ENCODE data around the gene PCSK2.

Gene PCSK2

DNA sequence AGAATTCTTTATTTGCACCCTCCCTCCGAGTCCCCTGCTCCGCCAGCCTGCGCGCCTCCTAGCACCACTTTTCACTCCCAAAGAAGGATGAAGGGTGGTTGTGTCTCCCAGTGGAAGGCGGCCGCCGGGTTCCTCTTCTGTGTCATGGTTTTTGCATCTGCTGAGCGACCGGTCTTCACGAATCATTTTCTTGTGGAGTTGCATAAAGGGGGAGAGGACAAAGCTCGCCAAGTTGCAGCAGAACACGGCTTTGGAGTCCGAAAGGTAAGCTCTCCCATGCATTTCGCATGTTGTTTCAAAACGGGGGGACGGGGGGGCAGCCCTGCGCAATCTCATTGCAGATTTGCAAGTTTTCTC is 357 bp downstream of the PCSK2 start:
- peaks cover 1% of the 10 kb centered on the region for H3K4me1 Mint-ChIP-seq (ENCODE audit: low read depth)
- H3K36me3 Mint-ChIP-seq (ENCODE audit: low read depth) = no peaks in the 10 kb centered on the region
- no peak for DNase-seq
- no peak overlapping the region for H3K27ac Mint-ChIP-seq
- no peaks in the 10 kb centered on the region for H3K9me3 Mint-ChIP-seq
- no peak overlapping the region for H3K4me3 Mint-ChIP-seq
- peaks cover 70% of the 10 kb centered on the region for H3K27me3 Mint-ChIP-seq

DNA sequence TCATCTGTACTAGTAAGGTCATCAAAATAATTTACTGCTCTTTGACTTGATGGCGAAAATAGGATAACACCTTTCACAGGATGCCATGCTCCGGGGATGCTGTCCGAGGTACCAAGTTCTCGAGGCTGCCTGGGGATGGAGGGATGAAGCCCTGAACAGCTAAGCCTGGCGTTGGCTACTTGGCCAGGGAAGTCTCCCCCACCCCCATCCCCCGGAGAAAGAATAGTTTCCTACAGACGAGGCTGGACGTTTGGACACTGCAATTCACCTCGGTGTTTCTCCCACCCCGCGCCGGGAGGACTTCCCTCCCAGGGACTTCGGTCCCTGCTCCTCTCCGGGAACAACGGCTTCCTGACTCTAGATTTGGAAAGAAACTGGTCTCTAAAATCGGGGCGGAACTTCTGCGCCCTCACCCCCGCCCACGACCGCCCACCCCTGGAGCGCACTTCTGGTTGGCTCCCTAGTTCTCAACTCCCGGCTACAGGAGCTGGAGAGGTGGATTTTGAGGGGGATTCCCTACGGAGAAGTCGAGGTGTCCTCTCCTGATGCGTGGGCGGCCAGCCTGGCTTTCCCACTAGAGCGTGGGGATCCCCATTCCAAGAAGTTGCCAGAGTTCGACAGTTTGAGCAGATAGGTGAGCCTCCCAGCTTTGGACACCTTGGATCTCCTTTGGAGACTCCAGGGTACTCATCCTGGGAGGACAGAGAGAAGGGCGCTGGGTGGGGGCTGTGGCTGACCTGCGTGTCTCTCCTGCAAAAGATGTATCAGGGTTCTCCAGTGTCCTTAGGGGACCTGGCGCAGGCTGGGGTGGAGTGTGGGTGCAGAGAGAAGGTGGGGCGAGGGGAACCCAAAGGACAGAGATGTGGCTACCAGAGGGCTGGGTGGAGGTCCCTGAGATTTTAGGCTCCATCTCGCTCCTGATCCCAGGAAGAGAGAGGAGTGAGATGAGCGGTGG is 1.1 kb downstream of the PCSK2 start:
- peaks cover 66% of the 10 kb centered on the region for H3K27me3 Mint-ChIP-seq
- no peaks in the 10 kb centered on the region for H3K36me3 Mint-ChIP-seq (ENCODE audit: low read depth)
- no peak for DNase-seq
- no peak overlapping the region for H3K27ac Mint-ChIP-seq
- H3K4me1 Mint-ChIP-seq (ENCODE audit: low read depth) = peaks cover 1% of the 10 kb centered on the region
- H3K9me3 Mint-ChIP-seq = no peaks in the 10 kb centered on the region
- H3K4me3 Mint-ChIP-seq = no peak overlapping the region

DNA sequence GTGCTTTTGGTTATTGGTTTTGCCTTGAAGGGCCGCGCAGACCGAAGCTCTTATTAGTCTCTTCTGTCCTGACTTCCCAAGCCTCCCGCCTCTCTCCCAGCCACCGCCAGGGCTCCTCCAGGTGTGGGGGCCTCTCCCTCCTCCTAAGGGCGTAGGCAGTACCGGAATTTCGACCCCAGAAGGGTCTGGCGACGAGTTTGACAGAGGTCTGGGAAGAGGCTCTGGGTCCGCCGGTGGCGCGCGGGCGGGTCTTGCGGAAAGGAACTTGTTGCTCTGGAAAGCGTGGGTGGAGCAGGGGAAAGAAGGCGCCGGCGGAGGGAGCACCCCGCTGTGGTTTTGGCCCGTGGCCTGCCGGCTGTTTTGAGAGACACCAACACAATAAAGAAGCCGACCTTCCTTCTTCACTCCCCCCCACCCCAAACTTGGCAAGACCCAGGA is 1.8 kb downstream of the PCSK2 start:
- peaks cover 62% of the 10 kb centered on the region for H3K27me3 Mint-ChIP-seq
- no peak for DNase-seq
- peaks cover 1% of the 10 kb centered on the region for H3K4me1 Mint-ChIP-seq (ENCODE audit: low read depth)
- no peak overlapping the region for H3K27ac Mint-ChIP-seq
- no peaks in the 10 kb centered on the region for H3K9me3 Mint-ChIP-seq
- no peaks in the 10 kb centered on the region for H3K36me3 Mint-ChIP-seq (ENCODE audit: low read depth)
- no peak overlapping the region for H3K4me3 Mint-ChIP-seq

DNA sequence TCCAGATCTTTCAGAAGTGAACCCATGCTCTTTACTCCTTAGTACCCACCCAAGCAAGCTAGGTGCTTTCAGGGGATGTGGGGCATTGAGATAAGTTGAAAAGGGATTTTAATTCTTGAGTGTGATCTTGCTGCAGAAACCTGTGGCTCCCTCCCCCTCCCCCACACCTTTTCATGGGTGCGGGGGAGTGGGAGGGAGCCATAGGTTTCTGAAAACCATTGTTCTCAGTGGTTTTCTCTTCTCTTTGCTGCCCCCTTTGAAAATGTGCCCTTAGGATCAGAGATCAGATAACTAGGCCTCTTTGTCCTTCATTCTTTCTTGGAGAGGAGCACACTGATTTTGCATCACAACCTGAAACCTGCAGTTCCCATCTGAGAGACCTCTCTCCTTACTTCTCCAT is 2.4 kb downstream of the PCSK2 start:
- peaks cover 55% of the 10 kb centered on the region for H3K27me3 Mint-ChIP-seq
- no peaks in the 10 kb centered on the region for H3K36me3 Mint-ChIP-seq (ENCODE audit: low read depth)
- no peaks in the 10 kb centered on the region for H3K9me3 Mint-ChIP-seq
- H3K4me3 Mint-ChIP-seq = no peak overlapping the region
- H3K4me1 Mint-ChIP-seq (ENCODE audit: low read depth) = peaks cover 1% of the 10 kb centered on the region
- H3K27ac Mint-ChIP-seq = no peak overlapping the region
- no peak for DNase-seq

DNA sequence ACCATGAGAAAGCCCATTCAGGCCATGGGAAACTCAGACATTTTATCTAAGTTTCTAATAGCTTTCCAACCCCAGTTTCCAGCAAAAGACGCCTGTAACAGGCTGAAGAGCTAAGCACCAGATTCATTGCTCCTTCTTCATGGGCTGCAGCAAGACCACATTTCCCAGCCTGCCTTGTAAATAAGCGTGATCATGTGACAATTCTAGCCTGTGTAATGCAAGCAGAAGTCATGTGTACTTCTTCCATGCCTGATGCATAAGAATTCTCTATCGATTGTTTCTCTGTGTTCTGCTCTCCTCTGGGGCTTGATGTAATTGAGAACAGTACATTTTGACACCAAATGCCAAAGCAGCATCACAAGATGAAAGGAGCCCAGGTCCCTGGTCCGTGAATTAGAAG is 6.8 kb downstream of the PCSK2 start:
- no peak overlapping the region for H3K4me3 Mint-ChIP-seq
- peaks cover 13% of the 10 kb centered on the region for H3K27me3 Mint-ChIP-seq
- H3K4me1 Mint-ChIP-seq (ENCODE audit: low read depth) = no peaks in the 10 kb centered on the region
- H3K9me3 Mint-ChIP-seq = no peaks in the 10 kb centered on the region
- no peak for DNase-seq
- H3K27ac Mint-ChIP-seq = no peak overlapping the region
- H3K36me3 Mint-ChIP-seq (ENCODE audit: low read depth) = no peaks in the 10 kb centered on the region

DNA sequence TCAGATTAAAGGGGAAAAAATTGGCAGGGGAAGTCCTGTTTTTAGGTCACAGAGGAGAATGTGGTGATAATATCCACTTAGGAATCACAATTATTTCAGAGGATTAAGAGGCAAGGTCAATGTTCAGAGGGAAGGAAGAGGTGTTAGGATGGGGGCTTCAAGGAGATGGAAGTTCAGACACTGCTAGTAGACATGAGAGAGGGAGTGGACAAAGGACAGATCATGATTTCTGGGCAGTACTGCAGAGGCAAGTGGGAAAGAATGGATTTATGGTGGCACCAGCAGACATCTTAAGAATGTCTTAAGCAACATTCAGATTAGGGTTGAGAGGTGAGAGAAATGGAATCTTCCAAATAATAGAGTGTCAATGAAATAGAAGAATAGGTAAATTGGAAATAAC is 9.9 kb downstream of the PCSK2 start:
- H3K27ac Mint-ChIP-seq = no peak overlapping the region
- no peaks in the 10 kb centered on the region for H3K27me3 Mint-ChIP-seq
- H3K4me3 Mint-ChIP-seq = no peak overlapping the region
- H3K9me3 Mint-ChIP-seq = no peaks in the 10 kb centered on the region
- no peaks in the 10 kb centered on the region for H3K36me3 Mint-ChIP-seq (ENCODE audit: low read depth)
- DNase-seq = no peak
- H3K4me1 Mint-ChIP-seq (ENCODE audit: low read depth) = no peaks in the 10 kb centered on the region

DNA sequence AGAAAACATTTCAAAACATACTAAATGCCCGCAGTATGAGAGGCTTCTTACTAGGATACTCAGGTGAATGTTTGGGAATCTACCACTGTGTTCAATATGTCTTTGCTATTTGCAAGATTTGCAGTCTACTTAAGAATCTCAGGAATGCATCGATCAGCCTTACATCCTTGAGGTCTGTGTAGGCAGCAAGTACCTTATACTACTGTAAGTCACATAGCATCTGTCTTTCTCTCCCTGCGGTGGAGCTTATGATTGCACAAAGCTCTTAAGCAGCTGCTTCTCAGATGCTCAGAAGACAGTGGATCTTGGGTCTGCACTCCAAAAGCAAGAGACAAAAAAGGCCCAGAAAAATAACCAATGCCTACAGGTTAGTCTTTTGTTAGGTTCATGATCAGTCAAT is 21.4 kb downstream of the PCSK2 start:
- Mint-ChIP-seq H3K4me3 (no peak overlapping the region), H3K9me3 (peaks cover 2% of the 10 kb centered on the region), H3K36me3 (ENCODE audit: low read depth) (no peaks in the 10 kb centered on the region), H3K27ac (no peak overlapping the region), H3K4me1 (ENCODE audit: low read depth) (no peaks in the 10 kb centered on the region), H3K27me3 (no peaks in the 10 kb centered on the region)
- DNase-seq = no peak

DNA sequence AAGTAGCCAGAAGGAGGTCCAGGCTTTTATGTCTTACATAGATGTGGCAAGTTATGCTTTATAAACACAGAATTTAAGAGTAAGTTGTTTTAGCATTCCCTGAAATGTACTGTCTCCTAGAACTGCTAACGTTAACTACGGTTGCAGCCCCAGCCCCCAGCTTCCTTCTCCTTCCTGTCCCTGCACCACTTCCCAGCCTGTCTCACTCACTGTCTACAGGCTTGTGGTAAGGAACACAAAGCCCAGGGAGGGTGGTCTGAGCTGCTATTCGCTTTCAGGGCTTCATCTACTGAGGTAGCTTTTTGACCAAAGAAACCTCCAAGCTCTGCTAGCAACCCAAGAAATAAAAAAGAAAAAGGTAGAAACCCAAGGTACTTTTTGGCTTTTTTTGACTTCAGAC is 35.9 kb downstream of the PCSK2 start:
- Mint-ChIP-seq H3K36me3 (ENCODE audit: low read depth) (no peaks in the 10 kb centered on the region), H3K4me3 (no peak overlapping the region), H3K27ac (no peak overlapping the region), H3K9me3 (no peaks in the 10 kb centered on the region), H3K27me3 (no peaks in the 10 kb centered on the region), H3K4me1 (ENCODE audit: low read depth) (no peaks in the 10 kb centered on the region)
- no peak for DNase-seq

DNA sequence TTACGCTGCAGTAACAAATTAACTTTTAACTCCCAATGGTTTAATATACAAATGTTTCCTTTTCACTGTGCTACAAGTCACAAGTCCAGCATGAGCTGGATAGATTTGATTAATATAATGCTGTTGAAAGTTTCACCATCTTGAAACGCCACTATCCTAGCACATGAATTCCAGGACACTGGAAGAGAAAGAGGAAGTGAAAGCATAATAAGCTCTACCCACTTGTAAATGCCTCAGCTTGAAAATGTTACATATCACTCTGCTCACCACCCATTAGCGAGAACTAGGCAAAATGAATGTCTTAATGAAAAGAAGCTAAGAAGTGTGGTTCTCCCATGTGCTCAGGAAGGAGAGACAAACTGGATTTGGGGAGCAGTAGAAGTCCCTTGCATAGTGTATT is 46.9 kb downstream of the PCSK2 start:
- Mint-ChIP-seq H3K27me3 (no peaks in the 10 kb centered on the region), H3K27ac (no peak overlapping the region)

DNA sequence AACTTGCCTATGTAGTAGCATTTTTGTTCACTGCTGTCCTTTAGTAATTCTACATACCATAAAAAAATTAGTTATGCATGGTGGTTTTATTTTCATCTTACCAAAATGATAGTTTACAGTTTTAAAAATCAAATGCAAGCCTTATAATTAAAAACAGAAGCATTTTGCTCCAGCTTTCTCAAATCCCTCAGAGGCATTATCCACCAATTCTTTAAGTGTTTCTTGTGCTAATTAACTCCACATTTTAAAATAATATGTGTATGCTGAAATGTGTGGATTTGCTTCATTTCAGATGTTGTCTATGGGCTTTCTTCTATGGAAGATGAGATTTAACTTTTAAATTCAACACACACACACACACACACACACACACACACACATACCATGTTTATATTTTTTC is 49.3 kb downstream of the PCSK2 start:
- no peaks in the 10 kb centered on the region for H3K27me3 Mint-ChIP-seq
- H3K27ac Mint-ChIP-seq = no peak overlapping the region
- no peaks in the 10 kb centered on the region for H3K4me1 Mint-ChIP-seq (ENCODE audit: low read depth)
- H3K4me3 Mint-ChIP-seq = no peak overlapping the region
- peaks cover 7% of the 10 kb centered on the region for H3K9me3 Mint-ChIP-seq
- DNase-seq = no peak
- H3K36me3 Mint-ChIP-seq (ENCODE audit: low read depth) = no peaks in the 10 kb centered on the region

More for the DNA sequence above, 46.9 kb downstream of the PCSK2 start:
- Mint-ChIP-seq H3K4me1 (ENCODE audit: low read depth) (no peaks in the 10 kb centered on the region), H3K4me3 (no peak overlapping the region), H3K36me3 (ENCODE audit: low read depth) (no peaks in the 10 kb centered on the region), H3K9me3 (peaks cover under 1% of the 10 kb centered on the region)
- no peak for DNase-seq

DNA sequence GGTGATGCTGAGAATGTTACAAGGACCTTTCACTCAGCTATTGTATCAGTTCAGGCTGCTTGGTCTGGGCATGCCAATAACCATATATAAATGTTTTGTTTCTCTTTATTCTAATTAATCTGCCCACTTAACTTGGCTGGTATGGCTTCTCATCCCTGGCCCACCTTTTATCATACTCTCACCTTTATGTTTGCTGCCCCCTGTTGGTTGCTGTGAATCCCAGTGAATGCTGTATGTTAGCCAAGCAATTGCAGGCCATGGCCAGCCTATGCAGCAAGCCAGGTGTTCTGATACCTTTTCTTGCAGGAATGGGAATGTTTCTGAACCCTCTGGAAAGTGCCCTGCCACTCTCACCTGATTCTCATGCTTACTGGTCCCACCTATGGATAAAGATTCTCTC is 54.6 kb downstream of the PCSK2 start:
- Mint-ChIP-seq H3K36me3 (ENCODE audit: low read depth) (no peaks in the 10 kb centered on the region), H3K27me3 (no peaks in the 10 kb centered on the region), H3K9me3 (peaks cover 7% of the 10 kb centered on the region), H3K4me3 (no peak overlapping the region), H3K27ac (no peak overlapping the region), H3K4me1 (ENCODE audit: low read depth) (no peaks in the 10 kb centered on the region)
- no peak for DNase-seq

DNA sequence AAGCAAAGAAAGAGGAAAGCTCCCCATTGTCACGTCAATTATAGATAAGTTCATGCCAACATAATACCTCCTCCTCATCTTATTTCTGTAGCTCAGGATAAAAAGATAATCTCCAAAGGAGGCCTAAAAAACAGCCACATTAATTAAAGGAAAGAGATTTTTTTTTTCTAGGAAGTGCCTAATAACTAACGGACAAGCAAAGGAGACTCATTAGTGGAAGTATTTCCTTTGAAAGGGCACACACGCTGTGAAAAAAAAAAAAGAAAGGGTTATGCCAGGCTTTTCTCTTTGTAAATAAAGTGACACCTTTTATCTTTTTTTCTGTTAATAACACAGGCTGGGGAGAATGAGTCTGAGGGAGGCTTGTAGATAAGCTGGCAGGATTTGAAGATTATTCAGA is 55.7 kb downstream of the PCSK2 start:
- no peaks in the 10 kb centered on the region for H3K4me1 Mint-ChIP-seq (ENCODE audit: low read depth)
- no peak for DNase-seq
- no peaks in the 10 kb centered on the region for H3K36me3 Mint-ChIP-seq (ENCODE audit: low read depth)
- H3K4me3 Mint-ChIP-seq = no peak overlapping the region
- no peak overlapping the region for H3K27ac Mint-ChIP-seq
- H3K9me3 Mint-ChIP-seq = peaks cover 8% of the 10 kb centered on the region
- no peaks in the 10 kb centered on the region for H3K27me3 Mint-ChIP-seq

DNA sequence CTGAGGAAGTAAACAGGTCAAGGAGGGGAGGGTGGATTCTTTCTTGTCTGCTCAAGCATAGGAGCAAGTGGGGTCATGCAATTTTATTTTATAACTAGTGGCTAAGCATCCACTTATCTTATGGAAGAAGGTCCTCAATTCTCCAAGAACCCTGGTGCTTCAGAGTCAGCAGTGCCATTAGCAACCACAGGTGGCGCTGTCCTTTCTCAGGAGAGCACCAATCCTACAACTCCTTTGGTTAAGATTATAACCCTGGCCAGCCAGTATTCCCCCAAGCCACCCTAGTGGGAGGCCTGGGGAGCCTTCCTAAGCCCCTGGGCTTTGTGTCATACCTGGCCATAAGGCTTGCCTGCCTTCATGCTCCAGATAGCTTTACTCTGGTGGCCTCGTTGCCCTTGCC is 60.7 kb downstream of the PCSK2 start:
- no peaks in the 10 kb centered on the region for H3K27me3 Mint-ChIP-seq
- DNase-seq = no peak
- no peak overlapping the region for H3K27ac Mint-ChIP-seq
- no peaks in the 10 kb centered on the region for H3K36me3 Mint-ChIP-seq (ENCODE audit: low read depth)
- H3K4me3 Mint-ChIP-seq = no peak overlapping the region
- peaks cover 2% of the 10 kb centered on the region for H3K9me3 Mint-ChIP-seq
- H3K4me1 Mint-ChIP-seq (ENCODE audit: low read depth) = no peaks in the 10 kb centered on the region

DNA sequence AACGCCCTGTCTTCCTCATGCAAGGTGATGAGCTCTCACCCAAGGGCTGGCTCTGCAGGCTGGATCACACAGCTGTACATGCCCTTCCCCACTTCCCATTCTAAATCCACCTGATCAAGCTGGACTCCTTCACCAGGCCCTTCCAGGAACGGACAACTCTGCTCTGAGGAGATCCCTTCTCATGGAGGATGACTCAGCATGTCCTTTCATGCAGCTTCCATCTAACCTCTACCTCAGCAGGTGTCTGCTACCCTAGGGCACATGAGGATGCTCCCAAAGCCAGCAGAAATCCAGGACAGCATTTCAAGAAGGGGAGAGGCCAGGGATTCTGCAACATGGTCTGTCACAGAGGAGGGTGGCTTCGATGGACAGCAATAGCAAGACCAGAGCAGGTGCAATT is 61.2 kb downstream of the PCSK2 start:
- DNase-seq = no peak
- Mint-ChIP-seq H3K27me3 (no peaks in the 10 kb centered on the region), H3K27ac (no peak overlapping the region), H3K9me3 (peaks cover 2% of the 10 kb centered on the region), H3K4me3 (no peak overlapping the region), H3K4me1 (ENCODE audit: low read depth) (no peaks in the 10 kb centered on the region), H3K36me3 (ENCODE audit: low read depth) (no peaks in the 10 kb centered on the region)

DNA sequence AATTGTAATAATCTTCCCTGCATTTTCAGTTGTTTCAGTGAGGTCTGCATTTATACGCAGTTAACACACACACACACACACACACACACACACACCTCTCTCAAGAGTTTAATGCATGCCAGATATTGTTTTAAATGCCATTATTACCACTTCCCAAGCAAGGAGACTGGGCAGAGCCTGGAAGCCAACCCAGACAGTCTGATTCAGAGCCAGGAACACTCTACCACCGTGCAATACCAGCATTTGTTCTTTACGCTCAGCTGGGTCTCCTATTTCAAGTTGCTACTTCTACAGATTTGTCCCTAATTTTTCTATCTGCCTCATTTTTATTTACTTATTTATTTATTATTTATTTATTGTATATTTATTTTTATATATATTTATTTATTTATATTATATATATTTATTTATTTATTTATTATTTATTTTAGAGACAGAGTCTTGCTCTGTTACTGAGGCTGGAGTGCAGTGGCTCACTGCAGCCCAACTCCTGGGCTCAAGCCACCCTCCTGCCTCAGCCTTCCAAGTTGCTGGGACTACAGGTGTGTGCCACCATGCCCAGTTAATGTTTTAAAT is 68.4 kb downstream of the PCSK2 start:
- no peaks in the 10 kb centered on the region for H3K36me3 Mint-ChIP-seq (ENCODE audit: low read depth)
- no peaks in the 10 kb centered on the region for H3K27me3 Mint-ChIP-seq
- no peaks in the 10 kb centered on the region for H3K4me1 Mint-ChIP-seq (ENCODE audit: low read depth)
- no peak overlapping the region for H3K27ac Mint-ChIP-seq
- no peak for DNase-seq
- no peaks in the 10 kb centered on the region for H3K9me3 Mint-ChIP-seq
- no peak overlapping the region for H3K4me3 Mint-ChIP-seq

Measured in activated T-cell treated with anti-CD3 and anti-CD28 coated beads, Interleukin-2, amount 50 U/mL, for 24 hours (primary cell).